Activated T-helper 2 cell treated with anti-CD3 and anti-CD28 coated beads, Interferon-gamma antibody, Interleukin-2, Interleukin-4, amounts not matched to agents 10 μg/mL and 5 μg/mL and 100 μg/mL, durations not matched to agents 14 hours and 24 hours and 36 hours (primary cell): Measurements from ENCODE around the gene RAP2A. TPM values are rescaled to one million over a fixed set of nuclear protein-coding genes. Genes with fewer than 3 reads are reported as not detected.

Experiments
- DNase-seq: peaks from one replicate; pipeline ENCODE4 v3.0.0; 2021; ENCODE audit warnings: low spot score
- H3K27ac Mint-ChIP-seq: one replicate; pipeline ENCODE4 v1.8.0; 2021; ENCODE audit warnings: mixed read lengths
- H3K27me3 Mint-ChIP-seq: one replicate; pipeline ENCODE4 v1.8.0; 2021; ENCODE audit warnings: low read depth, mixed read lengths
- H3K36me3 Mint-ChIP-seq: one replicate; pipeline ENCODE4 v1.8.0; 2021; ENCODE audit warnings: low read depth, mixed read lengths
- H3K4me1 Mint-ChIP-seq: one replicate; pipeline ENCODE4 v1.8.0; 2021; ENCODE audit warnings: low read depth, mixed read lengths
- H3K4me3 Mint-ChIP-seq: one replicate; pipeline ENCODE4 v1.8.0; 2021; ENCODE audit warnings: low read depth, mild to moderate bottlenecking, moderate library complexity, mixed read lengths
- H3K9me3 Mint-ChIP-seq: one replicate; pipeline ENCODE4 v1.8.0; 2021; ENCODE audit warnings: mixed read lengths
- intact Hi-C: fragments of 100-400 bp; cut with micrococcal nuclease; formaldehyde crosslinking; loops from one replicate; pipeline ENCODE4 v1.15.1; 2023
- total RNA-seq: library from RNA; stranded (reverse); gene quantifications from 2 replicates; pipeline ENCODE4 v1.2.3, GENCODE V29; 2022

RAP2A gene
- total RNA-seq, 1 donor from 2014 or later = 27.1 TPM

DNA sequence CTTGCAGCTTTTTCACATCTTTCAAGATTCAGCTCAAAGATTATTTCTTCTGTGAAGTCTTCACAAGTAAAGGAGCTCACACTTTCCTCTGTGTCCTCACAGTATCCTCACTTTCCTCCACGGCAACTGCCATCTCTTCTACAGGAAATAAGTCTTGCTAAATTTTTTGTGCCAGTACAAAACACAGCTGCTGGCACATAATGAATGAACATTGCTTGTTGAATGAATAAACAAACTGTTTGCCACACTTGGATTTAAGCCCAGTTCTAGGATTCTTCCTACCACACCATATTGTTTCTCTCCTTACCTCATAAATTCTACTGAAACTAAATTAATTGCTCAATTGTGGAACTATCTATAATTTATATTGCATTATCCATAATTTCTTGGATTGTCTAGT, 59.5 kb downstream of the RAP2A start:
- intact Hi-C loops = no loop called here
- H3K9me3 Mint-ChIP-seq = peaks cover 7% of the 10 kb centered on the region
- H3K4me1 Mint-ChIP-seq = no peaks in the 10 kb centered on the region
- H3K4me3 Mint-ChIP-seq = no peak overlapping the region
- peaks cover 3% of the 10 kb centered on the region for H3K27me3 Mint-ChIP-seq
- H3K36me3 Mint-ChIP-seq = no peaks in the 10 kb centered on the region
- H3K27ac Mint-ChIP-seq = no peak overlapping the region
- DNase-seq = no peak

DNA sequence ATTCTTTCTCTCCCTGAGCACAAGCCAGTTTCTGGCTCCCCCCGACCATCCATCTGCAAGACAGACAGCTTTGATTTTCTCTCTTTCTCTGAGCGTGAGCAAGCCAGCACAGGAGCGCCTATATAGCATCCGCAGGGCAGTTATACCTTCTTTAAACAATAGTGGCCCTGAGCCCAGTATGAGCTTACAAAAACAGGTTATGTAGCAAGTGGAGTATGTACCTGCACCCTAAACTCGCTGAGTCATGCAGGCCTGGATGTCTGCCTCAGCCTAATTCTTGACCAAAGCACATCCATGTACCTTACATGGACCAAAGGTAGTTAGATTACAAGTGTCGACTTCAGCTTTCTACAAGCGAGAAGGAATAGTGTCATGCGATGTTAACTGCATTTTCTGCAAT, 61.7 kb downstream of the RAP2A start:
- Mint-ChIP-seq H3K9me3 (peaks cover 6% of the 10 kb centered on the region), H3K36me3 (no peaks in the 10 kb centered on the region), H3K27ac (no peak overlapping the region), H3K4me3 (no peak overlapping the region), H3K27me3 (peaks cover 3% of the 10 kb centered on the region), H3K4me1 (no peaks in the 10 kb centered on the region)
- no peak for DNase-seq
- intact Hi-C loops = no loop called here

DNA sequence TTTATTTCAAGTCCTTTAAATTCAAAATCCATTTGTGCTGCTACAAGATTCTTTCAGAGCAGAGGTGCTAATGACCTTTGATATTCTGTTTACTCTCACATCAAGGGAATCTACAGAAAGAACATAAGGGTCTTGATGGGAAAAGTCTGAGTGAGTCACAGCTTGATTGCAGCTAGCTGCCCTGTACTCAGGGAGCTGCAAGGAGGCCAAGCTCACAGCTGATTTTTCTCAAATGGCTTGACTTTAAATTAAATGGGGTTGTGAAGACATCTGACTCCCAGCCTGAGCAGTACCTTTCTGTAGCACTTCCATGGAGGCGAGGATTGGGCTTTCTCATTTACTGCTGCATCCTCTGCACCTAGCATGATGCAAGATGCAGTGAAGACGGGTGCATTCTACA, 62.5 kb downstream of the RAP2A start:
- no peak overlapping the region for H3K4me3 Mint-ChIP-seq
- intact Hi-C loops = no loop called here
- H3K4me1 Mint-ChIP-seq = no peaks in the 10 kb centered on the region
- DNase-seq = no peak
- H3K27me3 Mint-ChIP-seq = no peaks in the 10 kb centered on the region
- H3K36me3 Mint-ChIP-seq = no peaks in the 10 kb centered on the region
- no peak overlapping the region for H3K27ac Mint-ChIP-seq
- no peaks in the 10 kb centered on the region for H3K9me3 Mint-ChIP-seq

DNA sequence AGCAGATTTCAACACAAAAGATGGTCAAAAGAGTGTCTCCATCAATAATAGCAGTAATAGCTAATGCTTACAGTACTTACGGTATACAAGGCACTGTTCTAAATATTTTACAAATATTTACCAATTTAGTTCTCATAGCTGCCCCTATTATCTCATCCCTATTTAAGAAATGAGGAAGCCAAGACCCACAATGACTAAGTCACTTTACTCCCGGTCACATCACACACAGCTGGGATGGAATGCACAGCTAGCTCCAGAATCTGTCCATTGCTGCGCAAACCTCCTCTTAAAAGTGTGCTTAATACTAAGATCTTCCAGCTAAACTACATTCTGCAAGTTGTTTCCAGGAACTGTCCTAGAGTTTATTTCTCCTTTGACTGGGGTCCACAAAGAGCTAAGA, 63.4 kb downstream of the RAP2A start:
- Mint-ChIP-seq H3K9me3 (no peaks in the 10 kb centered on the region), H3K4me1 (no peaks in the 10 kb centered on the region), H3K27ac (no peak overlapping the region), H3K36me3 (no peaks in the 10 kb centered on the region), H3K27me3 (no peaks in the 10 kb centered on the region), H3K4me3 (no peak overlapping the region)
- no peak for DNase-seq
- intact Hi-C loops = no loop called here

DNA sequence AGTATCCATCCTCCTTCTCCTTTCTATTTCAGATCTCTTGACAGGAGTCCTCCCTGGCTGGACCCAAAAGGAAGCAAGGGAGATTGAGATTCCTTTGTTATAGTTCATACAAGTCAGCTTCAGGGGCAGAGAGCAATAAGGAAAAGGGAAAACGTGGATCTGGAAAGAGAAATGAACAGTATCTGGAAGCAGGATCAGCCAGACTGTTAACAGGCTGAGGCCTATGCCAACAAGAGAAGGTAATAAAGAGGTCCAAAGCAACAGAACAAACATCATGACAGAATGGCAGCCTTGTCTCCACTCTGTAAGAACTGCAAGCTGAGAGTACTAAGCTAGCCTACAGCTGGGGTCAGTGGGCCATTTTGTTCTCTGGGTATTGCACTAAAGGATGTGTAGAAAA, 64.5 kb downstream of the RAP2A start:
- intact Hi-C loops = no loop called here

DNA sequence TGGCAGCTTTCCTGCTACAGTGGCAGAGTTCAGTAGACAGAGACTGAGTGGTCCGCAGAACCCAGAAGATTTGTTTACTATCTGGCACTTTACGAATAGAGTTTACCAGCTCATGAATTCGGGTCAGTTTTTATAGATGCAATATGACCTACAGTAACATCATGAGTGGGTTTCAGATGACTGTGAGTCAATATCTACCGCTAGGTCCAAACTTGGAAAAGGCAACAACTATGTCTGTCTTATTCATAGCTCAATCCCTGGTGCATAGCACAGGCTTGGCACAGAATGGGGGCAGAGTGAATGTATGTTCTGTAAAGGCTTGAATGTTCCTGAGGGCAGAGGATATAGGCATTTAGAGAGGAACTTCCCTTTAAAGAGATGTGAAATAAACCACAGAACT, 65.2 kb downstream of the RAP2A start:
- intact Hi-C loops = no loop called here
- Mint-ChIP-seq H3K27ac (no peak overlapping the region), H3K9me3 (no peaks in the 10 kb centered on the region), H3K4me3 (no peak overlapping the region), H3K4me1 (no peaks in the 10 kb centered on the region), H3K27me3 (peaks cover 4% of the 10 kb centered on the region), H3K36me3 (no peaks in the 10 kb centered on the region)
- DNase-seq = no peak

More for the DNA sequence above, 64.5 kb downstream of the RAP2A start:
- H3K36me3 Mint-ChIP-seq = no peaks in the 10 kb centered on the region
- H3K9me3 Mint-ChIP-seq = no peaks in the 10 kb centered on the region
- H3K4me1 Mint-ChIP-seq = no peaks in the 10 kb centered on the region
- DNase-seq = no peak
- peaks cover 2% of the 10 kb centered on the region for H3K27me3 Mint-ChIP-seq
- H3K4me3 Mint-ChIP-seq = no peak overlapping the region
- H3K27ac Mint-ChIP-seq = no peak overlapping the region

DNA sequence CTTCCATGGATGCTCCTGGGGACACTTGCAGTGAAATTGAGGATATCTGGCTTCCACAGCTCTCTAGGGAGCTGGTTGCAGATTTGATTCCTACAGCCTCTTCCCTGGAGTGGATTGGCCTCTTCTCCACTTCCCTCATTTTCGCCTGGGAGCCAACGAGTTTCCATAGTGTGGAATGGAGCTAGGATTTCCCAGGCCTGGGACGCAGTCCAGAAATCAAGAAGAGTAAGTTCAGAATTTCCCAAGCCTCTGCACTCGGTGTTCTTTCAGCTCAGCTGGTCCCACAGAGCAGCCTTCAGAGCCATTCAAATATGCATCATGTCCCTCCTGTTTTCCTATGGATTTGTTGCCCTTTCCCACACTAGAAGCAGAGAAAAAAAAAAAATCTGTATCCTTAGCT, 68.2 kb downstream of the RAP2A start:
- Mint-ChIP-seq H3K4me3 (no peak overlapping the region), H3K36me3 (no peaks in the 10 kb centered on the region), H3K27ac (no peak overlapping the region), H3K9me3 (no peaks in the 10 kb centered on the region), H3K4me1 (no peaks in the 10 kb centered on the region), H3K27me3 (peaks cover 4% of the 10 kb centered on the region)
- intact Hi-C loops = no loop called here
- DNase-seq = no peak

DNA sequence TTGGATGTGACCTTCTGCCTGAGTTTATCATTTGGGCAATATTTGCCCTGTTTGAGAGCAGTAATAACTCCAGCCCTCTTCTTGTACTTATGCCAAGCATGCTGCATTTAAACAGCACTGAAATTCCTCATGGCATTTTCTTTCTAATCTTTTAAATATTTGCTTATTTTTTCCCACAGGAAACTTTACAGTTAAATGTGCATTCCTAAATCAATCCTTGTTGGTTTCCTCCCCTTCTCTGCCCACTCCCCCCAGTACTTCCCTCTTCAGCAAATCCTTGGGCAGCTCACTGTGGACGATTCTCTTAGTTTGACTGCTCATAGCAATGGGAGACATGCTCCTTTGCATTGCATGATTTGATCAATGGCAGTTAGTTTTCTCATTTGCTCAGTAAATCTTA, 68.7 kb downstream of the RAP2A start:
- no peaks in the 10 kb centered on the region for H3K36me3 Mint-ChIP-seq
- peaks cover 4% of the 10 kb centered on the region for H3K27me3 Mint-ChIP-seq
- no peak overlapping the region for H3K27ac Mint-ChIP-seq
- no peaks in the 10 kb centered on the region for H3K4me1 Mint-ChIP-seq
- no peak for DNase-seq
- intact Hi-C loops = no loop called here
- no peaks in the 10 kb centered on the region for H3K9me3 Mint-ChIP-seq
- H3K4me3 Mint-ChIP-seq = no peak overlapping the region

DNA sequence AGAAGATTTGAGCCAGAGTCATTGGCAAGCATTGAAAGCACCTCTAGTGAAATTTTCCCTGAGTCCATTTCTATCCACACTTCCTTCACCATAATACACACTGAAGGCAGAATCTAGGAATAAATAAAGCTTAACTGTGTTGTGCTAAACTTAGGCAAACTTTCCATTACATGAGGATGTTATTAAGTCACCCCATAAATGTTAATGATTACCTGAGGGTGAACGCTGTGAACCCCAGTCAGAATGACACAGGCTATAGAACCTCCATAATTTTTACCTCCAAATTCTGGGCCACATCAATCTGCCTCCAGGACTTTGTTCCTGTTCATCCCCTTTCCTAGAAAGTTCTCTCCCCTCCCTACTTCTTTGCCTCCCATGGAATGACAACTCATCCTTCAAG, 71.0 kb downstream of the RAP2A start:
- Mint-ChIP-seq H3K9me3 (no peaks in the 10 kb centered on the region), H3K4me1 (no peaks in the 10 kb centered on the region), H3K27ac (no peak overlapping the region), H3K36me3 (no peaks in the 10 kb centered on the region), H3K27me3 (peaks cover 4% of the 10 kb centered on the region), H3K4me3 (no peak overlapping the region)
- no peak for DNase-seq
- intact Hi-C loops = no loop called here

DNA sequence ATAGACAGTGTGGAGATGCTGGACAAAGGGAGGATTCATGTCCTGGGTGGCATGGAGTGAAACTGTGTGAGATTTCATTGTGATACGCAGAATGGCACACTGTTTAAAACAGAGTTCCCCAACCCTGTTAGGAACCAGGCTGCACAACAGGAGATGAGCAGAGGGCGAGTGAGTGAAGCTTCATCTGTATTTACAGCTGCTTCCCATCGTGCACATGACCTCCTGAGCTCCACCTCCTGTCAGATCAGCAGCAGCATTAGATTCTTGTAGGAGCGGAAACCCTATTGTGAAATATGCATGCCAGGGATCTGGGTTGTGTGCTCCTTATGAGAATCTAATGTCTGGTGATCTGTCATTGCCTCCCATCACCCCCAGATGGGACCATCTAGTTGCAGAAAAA, 72.5 kb downstream of the RAP2A start:
- H3K27ac Mint-ChIP-seq = no peak overlapping the region
- no peak overlapping the region for H3K4me3 Mint-ChIP-seq
- peaks cover 4% of the 10 kb centered on the region for H3K27me3 Mint-ChIP-seq
- no peaks in the 10 kb centered on the region for H3K9me3 Mint-ChIP-seq
- DNase-seq = no peak
- intact Hi-C loops = no loop called here
- no peaks in the 10 kb centered on the region for H3K36me3 Mint-ChIP-seq
- no peaks in the 10 kb centered on the region for H3K4me1 Mint-ChIP-seq

DNA sequence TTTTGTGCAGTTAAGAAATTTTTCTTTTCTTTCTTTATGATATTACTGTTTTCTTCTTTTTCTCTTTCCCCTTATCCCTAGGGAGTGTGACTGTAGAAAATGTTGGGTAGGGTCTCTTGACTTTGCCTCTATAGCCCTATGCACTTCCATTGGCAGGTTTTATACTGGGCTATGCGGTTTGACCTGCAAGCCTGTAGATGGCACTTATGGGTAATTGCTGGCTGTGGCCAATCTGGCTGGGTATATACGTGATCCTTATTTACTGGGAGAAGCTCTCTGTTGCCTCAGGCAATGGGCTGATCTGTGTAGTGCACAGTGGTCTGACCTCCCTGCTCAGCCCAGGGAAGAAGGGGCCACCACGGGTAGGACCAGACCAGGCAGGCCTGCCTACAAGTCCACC, 78.8 kb downstream of the RAP2A start:
- no peak for DNase-seq
- Mint-ChIP-seq H3K27me3 (peaks cover 1% of the 10 kb centered on the region), H3K36me3 (no peaks in the 10 kb centered on the region), H3K4me1 (no peaks in the 10 kb centered on the region), H3K27ac (no peak overlapping the region), H3K9me3 (peaks cover 9% of the 10 kb centered on the region), H3K4me3 (no peak overlapping the region)
- intact Hi-C loops = no loop called here

DNA sequence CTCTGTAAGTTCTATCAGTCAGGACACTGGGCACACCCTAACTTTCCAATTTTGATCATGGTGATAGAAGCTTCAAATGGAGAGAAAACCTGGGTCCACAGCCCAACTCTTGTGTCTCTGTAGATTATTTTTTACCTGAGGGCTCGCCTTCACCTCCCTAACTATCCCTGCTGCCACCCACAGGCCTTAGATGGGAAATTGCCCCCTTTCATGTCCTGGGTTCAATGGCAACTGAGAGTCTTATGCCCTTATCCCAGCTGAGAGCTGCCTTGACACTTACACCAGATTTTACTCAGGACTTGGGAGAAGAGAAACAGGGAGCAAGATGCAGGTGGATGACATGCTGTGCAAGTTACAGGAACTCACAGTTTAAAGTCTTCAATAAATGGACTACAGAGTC, 81.7 kb downstream of the RAP2A start:
- intact Hi-C loops = no loop called here
- Mint-ChIP-seq H3K27me3 (peaks cover 1% of the 10 kb centered on the region), H3K9me3 (peaks cover 12% of the 10 kb centered on the region), H3K36me3 (no peaks in the 10 kb centered on the region), H3K27ac (no peak overlapping the region), H3K4me3 (no peak overlapping the region), H3K4me1 (no peaks in the 10 kb centered on the region)
- DNase-seq = no peak

DNA sequence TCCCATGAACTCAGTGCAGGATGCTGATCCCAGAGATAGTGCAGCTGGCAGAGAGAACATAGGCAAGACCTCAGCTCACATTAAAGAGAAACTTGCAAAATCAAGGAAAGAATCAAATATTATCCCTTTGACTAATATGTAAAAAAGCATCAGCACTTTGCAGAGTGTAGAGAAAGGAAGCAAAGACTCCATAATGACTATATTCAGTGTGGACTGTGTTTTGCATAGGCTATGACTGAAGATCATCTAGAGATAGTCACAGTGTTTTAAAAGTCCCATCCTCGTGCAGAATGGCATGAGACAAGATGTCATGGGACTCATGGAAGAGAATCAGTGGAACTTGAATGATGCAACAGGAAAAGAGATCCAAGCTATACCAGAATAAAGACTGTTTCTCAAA, 84.0 kb downstream of the RAP2A start:
- Mint-ChIP-seq H3K27ac (no peak overlapping the region), H3K9me3 (peaks cover 3% of the 10 kb centered on the region), H3K36me3 (no peaks in the 10 kb centered on the region), H3K27me3 (peaks cover 3% of the 10 kb centered on the region), H3K4me3 (no peak overlapping the region), H3K4me1 (no peaks in the 10 kb centered on the region)
- no peak for DNase-seq
- intact Hi-C loops = no loop called here
